Gastrocnemius medialis (tissue), 4 donors: ENCODE measurements around the gene TSPYL6. TPM values are rescaled to one million over a fixed set of nuclear protein-coding genes. Genes with fewer than 3 reads are reported as not detected.

Experiments used
- ATAC-seq, 2 donors: fragments of 150-250 bp; one replicate each; pipeline ENCODE4 v1.9.1; 2016
- DNase-seq, 2 donors: peaks; one replicate each; pipeline ENCODE4 v3.0.0-alpha.2; 2019
- H3K27ac ChIP-seq, 4 donors: fragments of 200-600 bp; sonication (generic); 1 replicate in 1 of 4; 2 replicates in 3 of 4; pipeline ENCODE4 v1.5.1; 2016 to 2018; ENCODE audit warnings: mild to moderate bottlenecking in 2 of 4, moderate library complexity in 1 of 4
- H3K27me3 ChIP-seq, 3 donors: fragments of 200-600 bp; sonication (generic) in 2 of 3; 1 replicate in 1 of 3; 2 replicates in 2 of 3; pipeline versions ENCODE4 v1.5.1 to v1.6.0; 2016 to 2019; ENCODE audit warnings: mild to moderate bottlenecking in 1 of 3, moderate library complexity in 1 of 3
- H3K36me3 ChIP-seq, 2 donors: fragments of 200-600 bp; sonication (generic) in 1 of 2; one replicate each; pipeline ENCODE4 v1.5.1; 2017 to 2018
- H3K4me1 ChIP-seq, 2 donors: fragments of 200-600 bp; sonication (generic) in 1 of 2; one replicate each; pipeline ENCODE4 v1.5.1; 2016 to 2017; ENCODE audit warnings: mild to moderate bottlenecking in 2 of 2
- H3K4me3 ChIP-seq, 4 donors: fragments of 200-600 bp; sonication (generic) in 3 of 4; 1 replicate in 1 of 4; 2 replicates in 3 of 4; pipeline ENCODE4 v1.5.1; 2016 to 2019; ENCODE audit warnings: mild to moderate bottlenecking in 2 of 4
- H3K9me3 ChIP-seq, 3 donors: fragments of 200-600 bp; sonication (generic) in 2 of 3; 1 replicate in 1 of 3; 2 replicates in 2 of 3; pipeline ENCODE4 v1.5.1; 2016 to 2019
- POLR2A ChIP-seq, 2 donors: fragments of 450-650 bp; IDR thresholded peaks; one replicate each; pipeline ENCODE4 v1.6.1; 2017; ENCODE audit warnings: antibody characterized with exemption in 2 of 2, mild to moderate bottlenecking in 2 of 2, moderate library complexity in 2 of 2
- in situ Hi-C, 4 donors: fragments of 200-750 bp; cut with MboI; loops; one replicate each; pipeline versions ENCODE4 v1.15.0 to v1.8.0; 2017; ENCODE audit warnings: low sequenced_read_pairs in 4 of 4
- intact Hi-C: fragments of 100-400 bp; cut with DNase I; formaldehyde crosslinking; loops from one replicate; pipeline ENCODE4 v1.15.1; 2023; ENCODE audit warnings: low total_unique reads
- total RNA-seq, 4 donors: library from RNA; depleted of rRNA; stranded (reverse); fragments of >200 nt; gene quantifications; one replicate each; pipeline versions ENCODE4 v1.1.0 to v1.2.3, GENCODE V29; 2016
- TF ChIP-seq, protein P1 (sequence below), 5 experiments: fragments of 450-650 bp in 3 of 5; fragments of 200-600 bp in 2 of 5; sonication (generic) in 2 of 5; IDR thresholded peaks in 4 of 5; conservative IDR thresholded peaks in 1 of 5; 1 replicate in 4 of 5; 2 replicates in 1 of 5; pipeline ENCODE4 v1.5.1; 2016 to 2019; ENCODE audit warnings: antibody characterized with exemption in 5 of 5, mild to moderate bottlenecking in 3 of 5, moderate library complexity in 3 of 5

Gene TSPYL6
- total RNA-seq, 4 donors from 2014 or later = not detected

GRCh38 chr2:54209379-54209778 is 46.6 kb downstream of the TSPYL6 start:
- ATAC-seq (peak; percentile 20 to 46), DNase-seq (no peak)
- Histone ChIP-seq H3K27ac (peak overlapping the region in 3 of 4 donors; percentile 40 to 48 (median 44)), H3K27me3 (no peaks in the 10 kb centered on the region), H3K4me1 (peaks cover 17 to 33% of the 10 kb centered on the region in 2 donors), H3K4me3 (no peak overlapping the region), H3K9me3 (no peaks in the 10 kb centered on the region), H3K36me3 (no peaks in the 10 kb centered on the region)
- TF ChIP-seq, protein P1, sequence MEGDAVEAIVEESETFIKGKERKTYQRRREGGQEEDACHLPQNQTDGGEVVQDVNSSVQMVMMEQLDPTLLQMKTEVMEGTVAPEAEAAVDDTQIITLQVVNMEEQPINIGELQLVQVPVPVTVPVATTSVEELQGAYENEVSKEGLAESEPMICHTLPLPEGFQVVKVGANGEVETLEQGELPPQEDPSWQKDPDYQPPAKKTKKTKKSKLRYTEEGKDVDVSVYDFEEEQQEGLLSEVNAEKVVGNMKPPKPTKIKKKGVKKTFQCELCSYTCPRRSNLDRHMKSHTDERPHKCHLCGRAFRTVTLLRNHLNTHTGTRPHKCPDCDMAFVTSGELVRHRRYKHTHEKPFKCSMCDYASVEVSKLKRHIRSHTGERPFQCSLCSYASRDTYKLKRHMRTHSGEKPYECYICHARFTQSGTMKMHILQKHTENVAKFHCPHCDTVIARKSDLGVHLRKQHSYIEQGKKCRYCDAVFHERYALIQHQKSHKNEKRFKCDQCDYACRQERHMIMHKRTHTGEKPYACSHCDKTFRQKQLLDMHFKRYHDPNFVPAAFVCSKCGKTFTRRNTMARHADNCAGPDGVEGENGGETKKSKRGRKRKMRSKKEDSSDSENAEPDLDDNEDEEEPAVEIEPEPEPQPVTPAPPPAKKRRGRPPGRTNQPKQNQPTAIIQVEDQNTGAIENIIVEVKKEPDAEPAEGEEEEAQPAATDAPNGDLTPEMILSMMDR (IDR thresholded peaks at IDR 0.05 in 4 of 5, conservative IDR thresholded peaks at IDR 0.05 in 1 of 5) = no peak
- TF ChIP-seq POLR2A (IDR thresholded peaks at IDR 0.05) = no peak
- intact Hi-C loops (loop anchor here (5.0 to 10.0 kb wide), 2 partner anchors 295 to 493 kb away; no protein-coding TSS in a partner anchor), in situ Hi-C loops (loop anchor here in 1 of 4 donors (25.0 kb wide), 1 partner anchor 303 kb away; no protein-coding TSS in a partner anchor)

- H3K27ac ChIP-seq = peak overlapping the region in 3 of 4 donors; percentile 40 to 48 (median 44)
- H3K36me3 ChIP-seq = no peaks in the 10 kb centered on the region
- TF ChIP-seq, protein P1 (IDR thresholded peaks at IDR 0.05 in 4 of 5, conservative IDR thresholded peaks at IDR 0.05 in 1 of 5) = no peak
- TF ChIP-seq POLR2A (IDR thresholded peaks at IDR 0.05) = no peak
- H3K4me3 ChIP-seq = no peak overlapping the region
- in situ Hi-C loops = loop anchor here in 1 of 4 donors (25.0 kb wide), 1 partner anchor 304 kb away; no protein-coding TSS in a partner anchor
- peaks cover 17 to 33% of the 10 kb centered on the region in 2 donors for H3K4me1 ChIP-seq
- intact Hi-C loops = loop anchor here (5.0 to 10.0 kb wide), 2 partner anchors 296 to 494 kb away; no protein-coding TSS in a partner anchor
- ATAC-seq = peak in 1 of 2 donors; percentile 40
- H3K9me3 ChIP-seq = no peaks in the 10 kb centered on the region
- no peak for DNase-seq
- H3K27me3 ChIP-seq = no peaks in the 10 kb centered on the region
Measured at GRCh38 chr2:54208364-54209240, 47.4 kb downstream of the TSPYL6 start.

DNA sequence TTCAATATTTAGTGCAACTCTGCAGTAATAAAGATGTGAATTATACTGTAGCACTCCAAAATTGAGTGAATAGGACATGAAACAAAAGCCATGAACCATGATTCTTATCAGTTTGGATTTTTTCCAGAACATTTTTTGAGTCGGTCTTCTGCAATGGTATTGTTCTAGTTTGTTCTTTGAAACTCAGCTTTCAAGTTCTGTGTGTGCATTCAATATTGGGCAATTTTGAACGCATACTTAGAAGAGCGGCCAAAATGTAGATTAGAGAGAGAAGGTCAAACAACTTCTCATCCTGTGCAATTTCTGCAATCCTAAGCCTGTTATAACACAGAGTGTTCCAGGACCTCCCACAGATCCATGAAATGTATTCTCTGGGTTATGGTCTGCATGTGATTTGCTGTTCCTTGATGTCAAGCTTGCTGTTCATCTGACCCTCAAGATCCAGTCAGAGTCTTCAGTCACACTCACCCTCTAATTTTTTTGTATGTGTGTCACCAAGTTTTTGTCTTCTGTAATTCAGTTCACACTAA is 48.3 kb downstream of the TSPYL6 start:
- Histone ChIP-seq H3K27ac (peak overlapping the region in 3 of 4 donors; percentile 40 to 48 (median 44)), H3K9me3 (no peaks in the 10 kb centered on the region), H3K4me1 (peaks cover 17 to 33% of the 10 kb centered on the region in 2 donors), H3K4me3 (no peak overlapping the region), H3K27me3 (no peaks in the 10 kb centered on the region), H3K36me3 (no peaks in the 10 kb centered on the region)
- TF ChIP-seq, protein P1 (IDR thresholded peaks at IDR 0.05 in 4 of 5, conservative IDR thresholded peaks at IDR 0.05 in 1 of 5) = no peak
- TF ChIP-seq POLR2A (IDR thresholded peaks at IDR 0.05) = no peak
- no peak for DNase-seq
- in situ Hi-C loops = loop anchor here in 1 of 4 donors (25.0 kb wide), 1 partner anchor 305 kb away; no protein-coding TSS in a partner anchor
- intact Hi-C loops = loop anchor here (5.0 to 10.0 kb wide), 2 partner anchors 297 to 495 kb away; no protein-coding TSS in a partner anchor
- no peak for ATAC-seq

DNA sequence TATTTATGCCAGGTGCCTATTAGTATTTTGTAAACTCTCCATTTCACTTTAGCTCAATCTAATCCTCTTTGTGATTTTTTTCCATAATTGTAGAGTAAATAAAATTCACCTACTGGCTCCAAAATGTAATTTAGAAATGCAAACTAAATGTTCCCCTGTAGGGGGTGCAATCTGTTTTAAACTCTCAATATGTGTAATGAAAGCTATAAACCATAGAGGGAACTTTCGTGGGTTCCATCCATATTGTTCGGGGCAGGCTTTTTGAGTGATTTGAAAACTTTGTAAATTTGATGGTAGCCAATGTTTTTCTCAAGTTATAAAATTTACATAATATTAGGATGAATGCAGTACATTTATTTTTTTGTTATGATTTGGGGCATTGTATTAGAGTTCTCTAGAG is 49.4 kb downstream of the TSPYL6 start:
- Histone ChIP-seq H3K4me1 (peaks cover 17 to 33% of the 10 kb centered on the region in 2 donors), H3K9me3 (no peaks in the 10 kb centered on the region), H3K27me3 (no peaks in the 10 kb centered on the region), H3K4me3 (no peak overlapping the region), H3K27ac (no peak overlapping the region), H3K36me3 (no peaks in the 10 kb centered on the region)
- intact Hi-C loops (loop anchor here (5.0 to 10.0 kb wide), 2 partner anchors 298 to 496 kb away; no protein-coding TSS in a partner anchor), in situ Hi-C loops (loop anchor here in 1 of 4 donors (25.0 kb wide), 1 partner anchor 306 kb away; no protein-coding TSS in a partner anchor)
- ATAC-seq = no peak
- TF ChIP-seq, protein P1 (IDR thresholded peaks at IDR 0.05 in 4 of 5, conservative IDR thresholded peaks at IDR 0.05 in 1 of 5) = peak; percentile 21 to 49 (median 44)
- TF ChIP-seq POLR2A (IDR thresholded peaks at IDR 0.05) = no peak
- DNase-seq = no peak
